Motor neuron (in vitro differentiated cells): Measurements from ENCODE around the gene CNTN6. TPM values are rescaled to one million over a fixed set of nuclear protein-coding genes. Genes with fewer than 3 reads are reported as not detected.

Experiments used
- ATAC-seq, 8 experiments: fragments of 200-7000 bp; cut with Tn5 transposase; replicated peaks in 6 of 8; 2 replicates each; pipeline ENCODE4 v1.8.0; 2021; ENCODE audit warnings: mild to moderate bottlenecking in 8 of 8, moderate library complexity in 8 of 8
- H3K27ac ChIP-seq, 2 donors: fragments of 250-450 bp; sonication (Bioruptor Pico); 2 replicates each; pipeline ENCODE4 v1.9.0; 2021; ENCODE audit warnings: antibody characterized with exemption in 2 of 2, mild to moderate bottlenecking in 2 of 2, moderate library complexity in 1 of 2
- H3K4me1 ChIP-seq, 2 donors: fragments of 250-450 bp; sonication (Bioruptor Pico); replicated peaks in 1 of 2; 2 replicates each; pipeline ENCODE4 v1.6.1; 2021; ENCODE audit warnings: antibody characterized with exemption in 2 of 2, mild to moderate bottlenecking in 2 of 2, moderate library complexity in 1 of 2
- H3K4me3 ChIP-seq, 5 donors: fragments of 250-450 bp; sonication (Bioruptor Pico); 2 replicates each; pipeline ENCODE4 v1.9.0; 2021; ENCODE audit warnings: antibody characterized with exemption in 5 of 5, mild to moderate bottlenecking in 5 of 5, moderate library complexity in 4 of 5
- WGBS, 10 experiments: fragments of 450-650 bp; shearing (Covaris generic); methylation state at CpG; one replicate each; pipeline ENCODE4 v1.0.0; 2022; 5-methylcytosine and 5-hydroxymethylcytosine counted together
- in situ Hi-C, 9 experiments: fragments of 400-800 bp; cut with MboI; loops; one replicate each; pipeline ENCODE4 v1.15.0; 2021; ENCODE audit warnings: low sequenced_read_pairs in 9 of 9, low pct_unique_long_range_greater_than_20kb in 2 of 9; ENCODE audit not compliant: unreplicated experiment in 9 of 9
- total RNA-seq, 8 experiments: library from RNA; unstranded; fragments of 300-600 nt; gene quantifications; 2 replicates each; pipeline versions ENCODE4 v1.2.3 to v1.2.4, GENCODE V29; 2022

CNTN6 gene
- total RNA-seq, 8 experiments from 2014 or later, result 0.81 to 9.8 (median 6.0) TPM

GRCh38 chr3:1183320-1184048, 90.7 kb downstream of the CNTN6 start:
- H3K4me3 ChIP-seq, result no peak overlapping the region
- peak in 5 of 8 experiments; percentile 82 to 97 (median 92) for ATAC-seq
- H3K4me1 ChIP-seq, result peaks cover 0 to 18% of the 10 kb centered on the region in 2 donors
- no peak overlapping the region for H3K27ac ChIP-seq
- in situ Hi-C loops, result no loop called here
- 0 to 89% (median 57%) methylated on average over 1 to 4 of the region's 4 CpGs; no CpG with 5 or more reads in 1 of the 10 experiments for WGBS, 10 experiments

DNA sequence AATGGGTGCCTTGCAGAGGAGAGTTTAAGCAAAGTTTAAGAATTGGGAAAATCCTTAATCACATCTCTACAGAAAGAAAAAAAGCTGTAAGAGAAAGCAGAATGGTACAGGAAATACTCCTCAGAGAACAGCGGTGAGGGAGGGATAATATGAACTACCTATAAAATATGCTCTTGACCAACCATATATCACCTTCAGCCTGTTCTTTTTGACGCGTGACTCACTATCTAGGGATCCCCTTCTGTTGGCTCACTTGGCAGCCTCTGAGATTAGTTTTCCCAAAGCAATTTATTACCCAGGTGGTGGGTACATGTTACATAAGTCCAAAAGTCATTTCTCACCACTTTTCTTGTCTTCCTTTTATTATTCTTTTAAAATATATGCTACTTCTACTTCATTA, 97.7 kb downstream of the CNTN6 start:
- in situ Hi-C loops, result no loop called here
- H3K4me1 ChIP-seq, result no peaks in the 10 kb centered on the region
- ATAC-seq, result peak in 4 of 8 experiments; percentile 48 to 70 (median 60)
- H3K4me3 ChIP-seq, result no peak overlapping the region
- WGBS, 10 experiments, result 40 to 83% (median 60%) methylated on average over 1 to 3 of the region's 3 CpGs; no CpG with 5 or more reads in 6 of the 10 experiments
- no peak overlapping the region for H3K27ac ChIP-seq

DNA sequence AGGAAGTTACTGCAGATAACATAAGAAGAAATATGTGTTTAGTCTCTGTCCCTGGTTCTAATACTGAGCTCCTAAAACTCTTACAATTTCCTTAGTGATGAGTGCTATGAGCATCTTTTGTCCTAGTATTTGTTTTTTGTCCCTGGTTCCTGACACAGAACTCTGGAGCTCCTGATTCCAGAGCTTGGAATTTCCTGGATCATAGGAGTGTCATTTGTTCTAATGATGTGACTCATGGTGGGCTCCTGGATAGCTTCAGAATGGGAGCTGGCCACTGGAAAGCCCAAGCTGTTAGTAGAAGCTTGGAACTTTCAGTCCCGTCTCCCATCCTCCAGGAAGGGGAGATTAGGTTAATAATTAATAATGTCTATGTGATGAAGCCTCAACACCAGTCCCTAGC, 98.2 kb downstream of the CNTN6 start:
- no peak overlapping the region for H3K27ac ChIP-seq
- no peak overlapping the region for H3K4me3 ChIP-seq
- WGBS, 10 experiments, result 0 to 89% (median 53%) methylated on average over 1 of the region's 1 CpG; no CpG with 5 or more reads in 6 of the 10 experiments
- in situ Hi-C loops, result no loop called here
- no peak for ATAC-seq
- peaks cover 0 to 4% of the 10 kb centered on the region in 2 donors for H3K4me1 ChIP-seq

DNA sequence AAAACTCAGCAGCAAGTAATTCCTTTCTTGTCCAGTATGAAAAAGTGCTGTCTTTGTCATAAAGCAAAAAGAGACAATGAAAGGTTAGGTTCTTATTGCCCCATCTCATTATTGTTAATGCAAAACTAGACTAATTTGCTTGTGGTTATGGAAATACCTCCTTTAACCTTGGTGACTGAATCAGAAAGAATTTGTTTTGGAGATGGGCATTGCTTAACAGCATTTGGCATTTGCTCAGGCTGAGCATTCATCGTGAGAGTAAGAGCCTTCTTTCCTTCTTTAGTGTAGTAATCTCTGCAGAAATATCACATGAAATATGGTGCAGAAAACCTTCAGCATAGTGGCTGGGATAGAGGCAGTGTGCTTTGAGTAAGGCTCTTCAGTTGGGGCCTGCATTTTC, 103.1 kb downstream of the CNTN6 start:
- H3K27ac ChIP-seq, result no peak overlapping the region
- no peak overlapping the region for H3K4me3 ChIP-seq
- 0 to 100% (median 67%) methylated on average over 1 of the region's 1 CpG; no CpG with 5 or more reads in 3 of the 10 experiments for WGBS, 10 experiments
- peaks cover 0 to 5% of the 10 kb centered on the region in 2 donors for H3K4me1 ChIP-seq
- in situ Hi-C loops, result no loop called here
- no peak for ATAC-seq

DNA sequence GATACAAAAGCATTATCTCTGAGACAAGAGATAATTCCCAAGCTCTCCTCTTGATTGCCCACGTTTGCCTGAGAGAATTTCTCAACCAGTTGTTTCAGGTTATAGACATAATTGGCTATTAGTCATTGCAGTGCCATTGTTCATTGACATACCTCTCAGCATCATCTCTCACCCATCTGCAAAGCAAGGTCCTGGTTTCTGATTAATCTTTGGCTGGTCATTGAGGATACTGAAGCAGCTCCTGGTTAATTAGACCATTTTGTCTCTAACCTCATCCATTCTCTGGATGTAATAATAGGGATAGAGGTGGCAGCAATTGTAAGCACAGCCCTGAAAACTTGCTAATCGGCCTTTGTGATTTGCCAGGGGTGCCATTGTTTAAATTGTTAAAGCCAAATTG, 104.2 kb downstream of the CNTN6 start:
- 20 to 51% (median 35%) methylated on average over 1 to 2 of the region's 2 CpGs; no CpG with 5 or more reads in 6 of the 10 experiments for WGBS, 10 experiments
- in situ Hi-C loops, result no loop called here
- no peak overlapping the region for H3K4me3 ChIP-seq
- peaks cover 0 to 5% of the 10 kb centered on the region in 2 donors for H3K4me1 ChIP-seq
- H3K27ac ChIP-seq, result no peak overlapping the region
- peak in 2 of 8 experiments; percentile 44 to 54 for ATAC-seq

DNA sequence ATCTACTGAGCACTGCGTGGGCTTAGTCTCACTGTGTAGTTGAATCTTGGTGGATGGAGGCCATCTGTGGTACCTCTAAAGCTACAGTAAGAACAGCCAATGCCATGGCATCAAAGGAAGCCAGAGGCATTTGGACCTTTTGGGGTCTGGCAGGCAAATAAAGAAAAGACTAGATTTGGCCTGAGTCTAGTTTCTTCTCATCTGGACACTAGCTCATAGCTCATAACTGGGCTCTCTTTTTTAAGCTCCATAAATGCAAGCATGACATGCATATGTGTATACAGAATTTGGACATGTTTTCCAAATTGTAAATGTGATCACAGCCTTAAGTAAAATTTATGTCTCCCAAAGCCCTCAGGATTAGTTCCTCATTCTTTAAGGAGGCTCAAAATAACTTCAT, 107.5 kb downstream of the CNTN6 start:
- H3K27ac ChIP-seq, result no peak overlapping the region
- peaks cover 0 to 5% of the 10 kb centered on the region in 2 donors for H3K4me1 ChIP-seq
- 17 to 100% (median 100%) methylated on average over 1 of the region's 1 CpG; no CpG with 5 or more reads in 5 of the 10 experiments for WGBS, 10 experiments
- ATAC-seq, result peak in 1 of 8 experiments; percentile 31
- no peak overlapping the region for H3K4me3 ChIP-seq
- in situ Hi-C loops, result no loop called here

DNA sequence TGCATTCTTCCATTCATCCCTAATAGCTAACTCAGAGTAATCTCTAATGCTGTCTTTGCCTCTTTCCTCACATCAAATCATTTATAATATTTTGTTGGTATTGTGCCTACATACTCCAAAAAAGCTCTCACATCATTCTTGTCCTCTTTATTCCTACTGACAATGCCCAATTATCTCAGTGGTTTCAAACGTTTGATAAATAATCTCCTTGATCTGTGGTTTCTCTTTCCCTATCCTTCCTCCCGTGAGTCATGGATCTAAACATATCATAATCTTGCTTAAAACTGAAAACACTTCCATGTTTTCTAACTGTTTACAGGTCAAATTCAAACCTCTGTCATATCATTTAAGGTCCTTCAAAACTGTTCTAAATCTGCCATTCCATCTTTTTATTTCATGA, 115.1 kb downstream of the CNTN6 start:
- in situ Hi-C loops, result no loop called here
- ATAC-seq, result no peak
- Histone ChIP-seq H3K4me1 (no peaks in the 10 kb centered on the region), H3K4me3 (no peak overlapping the region), H3K27ac (no peak overlapping the region)
- WGBS, 10 experiments, result 9 to 100% (median 72%) methylated on average over 1 to 2 of the region's 2 CpGs

DNA sequence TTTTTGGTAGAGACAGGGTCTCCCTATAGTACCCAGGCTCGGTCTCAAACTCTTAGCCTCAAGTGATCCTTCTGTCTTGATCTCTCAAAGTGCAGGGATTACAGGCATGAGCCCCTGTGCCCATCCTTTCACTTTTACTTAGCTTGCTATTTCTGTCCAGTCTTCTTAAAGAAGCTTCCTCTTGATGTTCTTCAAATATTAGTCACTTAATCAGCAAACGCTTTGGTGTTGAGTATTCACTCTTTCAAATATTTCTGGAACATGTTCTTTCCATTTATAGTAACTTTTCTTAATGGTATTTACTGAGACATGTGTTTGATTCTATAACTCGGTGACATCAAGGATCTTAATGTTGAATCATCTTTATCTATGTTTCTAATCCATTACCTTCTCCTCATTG, 122.1 kb downstream of the CNTN6 start:
- ATAC-seq, result no peak
- no peaks in the 10 kb centered on the region for H3K4me1 ChIP-seq
- 0 to 89% (median 60%) methylated on average over 2 to 3 of the region's 3 CpGs for WGBS, 10 experiments

DNA sequence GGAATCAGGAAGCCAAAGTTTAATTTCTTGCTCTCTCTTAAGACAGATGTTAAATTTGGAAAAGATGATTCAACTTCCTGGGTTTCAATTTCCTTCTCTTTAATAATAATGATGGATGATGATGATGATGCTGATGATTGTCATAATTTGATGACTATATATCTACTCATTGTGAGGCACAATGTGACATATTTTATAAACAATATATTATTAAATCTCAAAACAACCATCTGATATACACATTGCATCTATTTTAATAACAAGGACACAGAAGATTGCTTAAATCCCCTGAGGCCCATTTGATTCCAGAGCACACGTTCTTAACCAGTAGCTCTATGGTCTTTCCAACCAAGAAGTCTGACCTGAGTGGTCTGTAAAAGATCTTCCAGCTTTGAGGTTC, 124.0 kb downstream of the CNTN6 start:
- 0 to 100% (median 25%) methylated on average over 1 of the region's 1 CpG; no CpG with 5 or more reads in 1 of the 10 experiments for WGBS, 10 experiments

More for the DNA sequence above, 122.1 kb downstream of the CNTN6 start:
- H3K4me3 ChIP-seq, result no peak overlapping the region
- no peak overlapping the region for H3K27ac ChIP-seq
- in situ Hi-C loops, result no loop called here

GRCh38 chr3:1227111-1227510, 134.3 kb downstream of the CNTN6 start:
- ATAC-seq, result no peak
- Histone ChIP-seq H3K27ac (no peak overlapping the region), H3K4me3 (no peak overlapping the region), H3K4me1 (peaks cover 7 to 32% of the 10 kb centered on the region in 2 donors)
- in situ Hi-C loops, result no loop called here
- 58 to 100% (median 89%) methylated on average over 2 to 3 of the region's 3 CpGs; no CpG with 5 or more reads in 1 of the 10 experiments for WGBS, 10 experiments

More for the DNA sequence above, 124.0 kb downstream of the CNTN6 start:
- in situ Hi-C loops, result no loop called here
- ATAC-seq, result no peak
- H3K4me1 ChIP-seq, result no peaks in the 10 kb centered on the region
- no peak overlapping the region for H3K4me3 ChIP-seq
- no peak overlapping the region for H3K27ac ChIP-seq

GRCh38 chr3:1228289-1228688, 135.5 kb downstream of the CNTN6 start:
- Histone ChIP-seq H3K4me3 (no peak overlapping the region), H3K27ac (no peak overlapping the region), H3K4me1 (peaks cover 7 to 38% of the 10 kb centered on the region in 2 donors)
- in situ Hi-C loops, result no loop called here
- WGBS, 10 experiments, result 4 to 94% (median 43%) methylated on average over 1 to 4 of the region's 4 CpGs; no CpG with 5 or more reads in 1 of the 10 experiments
- ATAC-seq, result peak in 5 of 8 experiments; percentile 64 to 89 (median 84)

DNA sequence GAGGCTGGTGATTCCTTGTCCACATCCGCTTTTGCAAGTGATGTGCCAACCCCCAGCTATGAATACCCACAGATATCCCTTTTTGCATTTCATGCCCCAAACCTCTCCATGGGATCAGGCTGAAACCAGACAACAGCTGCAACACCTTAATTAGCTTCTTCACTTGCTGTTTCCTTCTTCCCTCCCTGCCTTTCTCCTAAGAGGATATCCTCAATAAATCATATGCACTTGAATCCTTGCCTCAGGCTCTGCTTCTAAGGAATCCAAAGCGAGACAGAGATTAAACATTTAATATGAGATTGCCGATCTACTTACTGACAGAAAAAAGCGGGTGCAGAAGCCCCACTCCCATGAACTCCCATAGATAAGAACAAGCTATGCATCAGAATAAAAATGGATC, 138.1 kb downstream of the CNTN6 start:
- WGBS, 10 experiments, result 58 to 100% (median 80%) methylated on average over 1 to 4 of the region's 4 CpGs; no CpG with 5 or more reads in 2 of the 10 experiments
- in situ Hi-C loops, result no loop called here
- H3K4me1 ChIP-seq, result peaks cover 7 to 38% of the 10 kb centered on the region in 2 donors
- no peak overlapping the region for H3K27ac ChIP-seq
- no peak overlapping the region for H3K4me3 ChIP-seq
- peak in 2 of 8 experiments; percentile 46 to 58 for ATAC-seq

DNA sequence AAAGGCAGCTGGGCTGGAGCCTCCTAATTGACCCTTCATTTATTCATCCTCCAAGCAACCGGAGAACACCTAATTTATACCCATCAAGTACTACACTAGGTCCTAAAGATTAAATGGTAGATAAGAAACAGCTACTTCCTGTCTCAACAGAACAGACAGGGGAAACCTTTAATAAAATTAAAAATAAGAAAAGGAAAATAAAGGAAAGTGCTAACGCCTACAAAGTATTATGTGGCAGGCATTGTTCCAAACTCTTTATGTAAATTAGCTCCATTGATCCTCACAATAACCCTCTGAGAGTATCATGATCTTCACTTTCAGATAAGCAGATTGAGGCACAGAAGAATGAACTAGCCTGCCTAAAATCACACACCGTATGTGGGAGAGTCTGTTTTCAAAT, 139.5 kb downstream of the CNTN6 start:
- 25 to 75% (median 45%) methylated on average over 1 to 3 of the region's 3 CpGs; no CpG with 5 or more reads in 2 of the 10 experiments for WGBS, 10 experiments
- no peak overlapping the region for H3K27ac ChIP-seq
- in situ Hi-C loops, result no loop called here
- H3K4me3 ChIP-seq, result no peak overlapping the region
- ATAC-seq, result no peak
- peaks cover 7 to 35% of the 10 kb centered on the region in 2 donors for H3K4me1 ChIP-seq
